H9 (cell line): ENCODE results near the gene NPIPB12. TPM values are rescaled to one million over a fixed set of nuclear protein-coding genes. Genes with fewer than 3 reads are reported as not detected.
"Not testable (repeated sequence)": the region's sequence is repeated elsewhere in the genome, so short reads cannot be mapped to it uniquely, and the experiment has no call there.

Experiments
- DNase-seq: peaks from one replicate; pipeline ENCODE4 v3.0.0-alpha.2; 2017
- H2AFZ ChIP-seq: one replicate; pipeline ENCODE4 v1.6.1; 2013; ENCODE audit warnings: mild to moderate bottlenecking, low read length, control low read depth, moderate library complexity
- H2AK5ac ChIP-seq: 2 replicates; pipeline ENCODE4 v1.6.1; 2013; ENCODE audit warnings: low read length, control low read depth, mixed read lengths; ENCODE audit not compliant: insufficient read length
- H2BK120ac ChIP-seq: one replicate; pipeline ENCODE4 v1.6.1; 2013; ENCODE audit warnings: low read depth, mild to moderate bottlenecking, low read length, control low read depth, inconsistent platforms; ENCODE audit not compliant: poor library complexity, severe bottlenecking
- H2BK12ac ChIP-seq: 2 replicates; pipeline ENCODE4 v1.6.1; 2013; ENCODE audit warnings: low read length, control low read depth, mixed read lengths, low read depth; ENCODE audit not compliant: insufficient read length
- H2BK15ac ChIP-seq: 2 replicates; pipeline ENCODE4 v1.6.1; 2013; ENCODE audit warnings: low read depth, low read length, control low read depth
- H2BK20ac ChIP-seq: one replicate; pipeline ENCODE4 v1.6.1; 2013; ENCODE audit warnings: low read depth, mild to moderate bottlenecking, low read length, control low read depth, inconsistent platforms; ENCODE audit not compliant: poor library complexity, severe bottlenecking
- H2BK5ac ChIP-seq: 2 replicates; pipeline ENCODE4 v1.6.1; 2013; ENCODE audit warnings: low read length, control low read depth, mixed read lengths; ENCODE audit not compliant: insufficient read length
- H3K14ac ChIP-seq: 2 replicates; pipeline ENCODE4 v1.6.1; 2013; ENCODE audit warnings: low read length, control low read depth; ENCODE audit not compliant: insufficient read depth
- H3K18ac ChIP-seq: 2 replicates; pipeline ENCODE4 v1.6.1; 2013; ENCODE audit warnings: low read depth, mild to moderate bottlenecking, mixed read lengths, low read length, control low read depth; ENCODE audit not compliant: insufficient read length
- H3K23ac ChIP-seq: 2 replicates; pipeline ENCODE4 v1.6.1; 2013; ENCODE audit warnings: low read length, control low read depth, mixed read lengths, low read depth; ENCODE audit not compliant: insufficient read length
- H3K23me2 ChIP-seq: 2 replicates; pipeline ENCODE4 v1.6.1; 2013; ENCODE audit warnings: low read depth, mild to moderate bottlenecking, mixed read lengths, low read length, control low read depth; ENCODE audit not compliant: insufficient read length, poor library complexity, severe bottlenecking
- H3K27ac ChIP-seq: 2 replicates; pipeline ENCODE4 v1.5.1; 2013; ENCODE audit warnings: low read length, control low read depth, mixed read lengths, low read depth; ENCODE audit not compliant: insufficient read length
- H3K27me3 ChIP-seq: 2 replicates; pipeline ENCODE4 v1.6.1; 2013; ENCODE audit warnings: low read length, control low read depth, inconsistent platforms; ENCODE audit not compliant: insufficient read depth
- H3K4ac ChIP-seq: 2 replicates; pipeline ENCODE4 v1.6.1; 2013; ENCODE audit warnings: low read depth, mild to moderate bottlenecking, control low read depth, inconsistent platforms, low read length, moderate library complexity
- H3K4me1 ChIP-seq: 2 replicates; pipeline ENCODE4 v1.6.1; 2013; ENCODE audit warnings: low read length, control low read depth, inconsistent platforms; ENCODE audit not compliant: insufficient read depth
- H3K4me2 ChIP-seq: 2 replicates; pipeline ENCODE4 v1.6.1; 2013; ENCODE audit warnings: low read length, control low read depth, mixed read lengths; ENCODE audit not compliant: insufficient read length, insufficient read depth
- H3K56ac ChIP-seq: 2 replicates; pipeline ENCODE4 v1.6.1; 2013; ENCODE audit warnings: low read depth, mild to moderate bottlenecking, mixed read lengths, low read length, control low read depth; ENCODE audit not compliant: insufficient read length
- H3K79me1 ChIP-seq: 2 replicates; pipeline ENCODE4 v1.6.1; 2013; ENCODE audit warnings: low read depth, mild to moderate bottlenecking, moderate library complexity, low read length, control low read depth, inconsistent platforms; ENCODE audit not compliant: insufficient read depth, poor library complexity, severe bottlenecking
- H3K79me2 ChIP-seq: 2 replicates; pipeline ENCODE4 v1.6.1; 2013; ENCODE audit warnings: low read length, control low read depth, inconsistent platforms; ENCODE audit not compliant: insufficient read depth
- H3K9ac ChIP-seq: 2 replicates; pipeline ENCODE4 v1.6.1; 2013; ENCODE audit warnings: low read length, control low read depth, mixed read lengths; ENCODE audit not compliant: insufficient read length; ENCODE audit errors: extremely low read depth
- H3K9me3 ChIP-seq: one replicate; pipeline ENCODE4 v1.6.1; 2013; ENCODE audit warnings: low read depth, low read length, inconsistent platforms; ENCODE audit not compliant: control insufficient read depth
- H3T11ph ChIP-seq: one replicate; pipeline ENCODE4 v1.6.1; 2013; ENCODE audit warnings: mild to moderate bottlenecking, low read length, control low read depth, inconsistent platforms
- H4K20me1 ChIP-seq: one replicate; pipeline ENCODE4 v1.6.1; 2013; ENCODE audit not compliant: control insufficient read depth, insufficient read length, insufficient read depth
- H4K5ac ChIP-seq: 2 replicates; pipeline ENCODE4 v1.6.1; 2013; ENCODE audit warnings: low read depth, mild to moderate bottlenecking, mixed read lengths, low read length, control low read depth; ENCODE audit not compliant: insufficient read length
- H4K8ac ChIP-seq: replicated peaks from 2 replicates; pipeline ENCODE4 v1.6.1; 2013; ENCODE audit warnings: low read length, control low read depth, mixed read lengths, low read depth; ENCODE audit not compliant: insufficient read length
- H4K91ac ChIP-seq: 2 replicates; pipeline ENCODE4 v1.6.1; 2013; ENCODE audit warnings: low read depth, mild to moderate bottlenecking, moderate library complexity, mixed read lengths, low read length, control low read depth; ENCODE audit not compliant: insufficient read length
- H3K27ac Mint-ChIP-seq, 3 experiments: 2 replicates in 2 of 3; 3 replicates in 1 of 3; pipeline ENCODE4 v1.8.0; 2020 to 2021; ENCODE audit warnings: mixed read lengths in 3 of 3, mild to moderate bottlenecking in 1 of 3, moderate library complexity in 1 of 3
- H3K27me3 Mint-ChIP-seq: 2 replicates; pipeline ENCODE4 v1.8.0; 2021; ENCODE audit warnings: low read depth, mild to moderate bottlenecking, moderate library complexity, mixed read lengths
- H3K36me3 Mint-ChIP-seq, 3 experiments: 2 replicates in 2 of 3; 3 replicates in 1 of 3; pipeline ENCODE4 v1.8.0; 2020 to 2021; ENCODE audit warnings: low read depth in 3 of 3, mixed read lengths in 3 of 3; ENCODE audit not compliant: insufficient read depth in 1 of 3
- H3K4me1 Mint-ChIP-seq, 2 experiments: 2 replicates each; pipeline ENCODE4 v1.8.0; 2020; ENCODE audit warnings: mixed read lengths in 2 of 2
- H3K4me3 Mint-ChIP-seq, 2 experiments: 2 replicates in 1 of 2; 3 replicates in 1 of 2; pipeline ENCODE4 v1.8.0; 2020 to 2021; ENCODE audit warnings: mild to moderate bottlenecking in 2 of 2, mixed read lengths in 2 of 2, moderate library complexity in 1 of 2
- H3K9me3 Mint-ChIP-seq, 2 experiments: 2 replicates in 1 of 2; 3 replicates in 1 of 2; pipeline ENCODE4 v1.8.0; 2020; ENCODE audit warnings: mild to moderate bottlenecking in 2 of 2, mixed read lengths in 2 of 2, moderate library complexity in 1 of 2
- WGBS: extraction: QIAGEN DNeasy Blood & Tissue Kit; methylation state at CpG from one replicate; pipeline ENCODE4 v1.1.7; 2013; ENCODE audit warnings: missing lambda C conversion rate, low lambda C conversion rate, mixed read lengths; ENCODE audit not compliant: insufficient read length; ENCODE audit errors: extremely low coverage; 5-methylcytosine and 5-hydroxymethylcytosine counted together
- total RNA-seq: library from RNA; stranded (reverse); gene quantifications from 2 replicates; pipeline ENCODE4 v1.2.1, GENCODE V29; 2021

The NPIPB12 gene
- total RNA-seq, 1 experiment from 2014 or later, result 55.1 TPM

- H2BK12ac ChIP-seq, H4K8ac ChIP-seq, H2BK20ac ChIP-seq, H3K14ac ChIP-seq, H3K4me1 Mint-ChIP-seq, H3K9ac ChIP-seq, H3K79me1 ChIP-seq, H3K23me2 ChIP-seq, H3K18ac ChIP-seq, H3T11ph ChIP-seq, H2BK120ac ChIP-seq, H2AFZ ChIP-seq, H2BK15ac ChIP-seq, H3K4me1 ChIP-seq, H4K5ac ChIP-seq, H3K27ac Mint-ChIP-seq, H2BK5ac ChIP-seq, H3K79me2 ChIP-seq, H3K27me3 Mint-ChIP-seq, H3K4ac ChIP-seq, H3K27me3 ChIP-seq, H3K27ac ChIP-seq, H4K91ac ChIP-seq, H2AK5ac ChIP-seq, H3K9me3 ChIP-seq, H3K56ac ChIP-seq, H3K23ac ChIP-seq, H3K36me3 Mint-ChIP-seq, H4K20me1 ChIP-seq, DNase-seq, H3K4me3 Mint-ChIP-seq, H3K9me3 Mint-ChIP-seq, H3K4me2 ChIP-seq: not testable (repeated sequence)
- no CpG with 5 or more reads among the region's 2 CpGs for WGBS
These were observed 48.5 kb downstream of the NPIPB12 start for GRCh38 chr16:29457660-29458059.

GRCh38 chr16:29454828-29455227 is 51.4 kb downstream of the NPIPB12 start:
- not testable (repeated sequence) for H3K4me1 Mint-ChIP-seq, H3K27ac ChIP-seq, H3K79me1 ChIP-seq, H3K4me2 ChIP-seq, H2AFZ ChIP-seq, H4K5ac ChIP-seq, H3K9ac ChIP-seq, H3K4me3 Mint-ChIP-seq, H2AK5ac ChIP-seq, H3K14ac ChIP-seq, H2BK5ac ChIP-seq, H4K20me1 ChIP-seq, H3K18ac ChIP-seq, H2BK20ac ChIP-seq, H3K23me2 ChIP-seq, H4K91ac ChIP-seq, H4K8ac ChIP-seq, H3K9me3 ChIP-seq, H3K4ac ChIP-seq, H2BK15ac ChIP-seq, H3K23ac ChIP-seq, H3K9me3 Mint-ChIP-seq, H3T11ph ChIP-seq, H2BK120ac ChIP-seq, H3K79me2 ChIP-seq, H3K27ac Mint-ChIP-seq, H3K4me1 ChIP-seq, H3K56ac ChIP-seq, H3K36me3 Mint-ChIP-seq, H2BK12ac ChIP-seq, DNase-seq, H3K27me3 Mint-ChIP-seq, H3K27me3 ChIP-seq
- no CpG with 5 or more reads among the region's 29 CpGs for WGBS
